ENCODE measurements around the gene CELF5. TPM values are rescaled to one million over a fixed set of nuclear protein-coding genes. Genes with fewer than 3 reads are reported as not detected.

Gene CELF5
- total RNA-seq, 4 donors from 2014 or later = not detected

DNA sequence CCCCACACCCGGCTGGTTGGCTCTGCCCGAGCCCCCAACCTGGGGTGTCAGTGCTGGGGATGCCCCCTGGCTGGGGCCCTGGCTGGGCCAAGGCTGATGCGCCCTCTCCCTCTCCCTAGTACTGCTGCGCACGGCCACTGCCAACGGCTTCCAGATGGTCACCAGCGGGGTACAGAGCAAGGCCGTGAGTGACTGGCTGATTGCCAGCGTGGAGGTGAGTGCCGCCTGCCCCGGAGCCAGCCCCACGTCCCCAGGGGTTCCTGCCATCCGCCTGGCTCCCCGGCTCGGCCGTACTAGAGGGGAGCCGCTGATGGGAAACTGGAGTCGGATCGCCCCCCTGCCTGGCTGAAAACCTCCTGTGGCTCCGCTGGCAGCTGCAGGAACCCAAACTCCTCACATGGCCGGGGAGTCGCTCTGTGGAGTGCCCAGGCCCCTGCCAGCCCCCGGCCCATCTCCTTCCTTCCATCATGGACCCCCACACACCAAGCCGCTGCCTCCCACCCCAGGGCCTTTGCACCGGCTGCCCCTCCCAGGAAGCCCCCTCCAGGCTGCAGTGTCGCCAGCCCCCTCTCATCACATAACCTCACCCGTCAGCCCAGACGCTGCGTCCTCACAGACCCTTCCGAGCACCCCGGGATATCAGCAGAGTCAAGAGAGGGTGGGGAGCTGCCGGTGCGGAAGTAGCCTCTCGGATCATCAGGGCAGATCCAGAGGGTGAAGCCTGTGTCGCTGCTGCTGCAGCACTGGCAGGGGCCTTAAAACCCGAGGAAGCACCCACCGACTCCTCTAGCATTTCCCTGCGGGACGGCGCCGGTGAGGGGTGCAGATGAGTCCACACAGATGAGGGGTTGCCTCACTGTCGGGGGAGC, 28.2 kb upstream of the CELF5 start:
- no peak for TF ChIP-seq POLR2AphosphoS5 (IDR thresholded peaks at IDR 0.05)
- no peak for TF ChIP-seq POLR2A (IDR thresholded peaks at IDR 0.05)
- TF ChIP-seq, protein P1, sequence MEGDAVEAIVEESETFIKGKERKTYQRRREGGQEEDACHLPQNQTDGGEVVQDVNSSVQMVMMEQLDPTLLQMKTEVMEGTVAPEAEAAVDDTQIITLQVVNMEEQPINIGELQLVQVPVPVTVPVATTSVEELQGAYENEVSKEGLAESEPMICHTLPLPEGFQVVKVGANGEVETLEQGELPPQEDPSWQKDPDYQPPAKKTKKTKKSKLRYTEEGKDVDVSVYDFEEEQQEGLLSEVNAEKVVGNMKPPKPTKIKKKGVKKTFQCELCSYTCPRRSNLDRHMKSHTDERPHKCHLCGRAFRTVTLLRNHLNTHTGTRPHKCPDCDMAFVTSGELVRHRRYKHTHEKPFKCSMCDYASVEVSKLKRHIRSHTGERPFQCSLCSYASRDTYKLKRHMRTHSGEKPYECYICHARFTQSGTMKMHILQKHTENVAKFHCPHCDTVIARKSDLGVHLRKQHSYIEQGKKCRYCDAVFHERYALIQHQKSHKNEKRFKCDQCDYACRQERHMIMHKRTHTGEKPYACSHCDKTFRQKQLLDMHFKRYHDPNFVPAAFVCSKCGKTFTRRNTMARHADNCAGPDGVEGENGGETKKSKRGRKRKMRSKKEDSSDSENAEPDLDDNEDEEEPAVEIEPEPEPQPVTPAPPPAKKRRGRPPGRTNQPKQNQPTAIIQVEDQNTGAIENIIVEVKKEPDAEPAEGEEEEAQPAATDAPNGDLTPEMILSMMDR (IDR thresholded peaks at IDR 0.05) = no peak
- no peak for TF ChIP-seq EP300 (IDR thresholded peaks at IDR 0.05)
- H3K27ac ChIP-seq = no peak overlapping the region
- no peaks in the 10 kb centered on the region for H3K27me3 ChIP-seq
- WGBS, 2 donors (ENCODE audit: low coverage in 1 of 2) = 98% methylated on average over 7 of the region's 42 CpGs; no CpG with 5 or more reads in 1 of the 2 donors
- no peak for ATAC-seq
- peaks cover 0 to 82% of the 10 kb centered on the region in 2 donors for H3K36me3 ChIP-seq
- no peak overlapping the region for H3K4me3 ChIP-seq
- no peaks in the 10 kb centered on the region for H3K4me1 ChIP-seq
- no peaks in the 10 kb centered on the region for H3K9me3 ChIP-seq

DNA sequence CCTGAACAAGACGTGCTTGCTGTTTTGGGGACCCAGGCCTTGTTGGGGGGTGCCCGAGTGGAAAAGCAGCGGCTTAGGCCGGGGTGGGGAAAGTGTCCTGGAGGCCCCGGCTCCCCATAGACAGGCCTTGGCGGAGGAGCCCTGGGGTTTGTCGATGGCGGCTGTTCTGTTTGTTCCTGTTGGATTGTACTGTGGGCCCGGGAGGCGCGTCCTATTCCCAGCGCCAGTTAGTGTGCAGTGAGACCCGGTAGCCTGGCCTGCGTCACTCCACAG, 27.6 kb upstream of the CELF5 start:
- Histone ChIP-seq H3K4me1 (no peaks in the 10 kb centered on the region), H3K36me3 (peaks cover 0 to 85% of the 10 kb centered on the region in 2 donors), H3K9me3 (no peaks in the 10 kb centered on the region), H3K27ac (no peak overlapping the region), H3K4me3 (no peak overlapping the region), H3K27me3 (no peaks in the 10 kb centered on the region)
- TF ChIP-seq POLR2AphosphoS5 (IDR thresholded peaks at IDR 0.05) = no peak
- no peak for TF ChIP-seq EP300 (IDR thresholded peaks at IDR 0.05)
- TF ChIP-seq, protein P1 (IDR thresholded peaks at IDR 0.05) = no peak
- no peak for TF ChIP-seq POLR2A (IDR thresholded peaks at IDR 0.05)
- no peak for ATAC-seq
- WGBS, 2 donors (ENCODE audit: low coverage in 1 of 2) = no CpG with 5 or more reads among the region's 14 CpGs

DNA sequence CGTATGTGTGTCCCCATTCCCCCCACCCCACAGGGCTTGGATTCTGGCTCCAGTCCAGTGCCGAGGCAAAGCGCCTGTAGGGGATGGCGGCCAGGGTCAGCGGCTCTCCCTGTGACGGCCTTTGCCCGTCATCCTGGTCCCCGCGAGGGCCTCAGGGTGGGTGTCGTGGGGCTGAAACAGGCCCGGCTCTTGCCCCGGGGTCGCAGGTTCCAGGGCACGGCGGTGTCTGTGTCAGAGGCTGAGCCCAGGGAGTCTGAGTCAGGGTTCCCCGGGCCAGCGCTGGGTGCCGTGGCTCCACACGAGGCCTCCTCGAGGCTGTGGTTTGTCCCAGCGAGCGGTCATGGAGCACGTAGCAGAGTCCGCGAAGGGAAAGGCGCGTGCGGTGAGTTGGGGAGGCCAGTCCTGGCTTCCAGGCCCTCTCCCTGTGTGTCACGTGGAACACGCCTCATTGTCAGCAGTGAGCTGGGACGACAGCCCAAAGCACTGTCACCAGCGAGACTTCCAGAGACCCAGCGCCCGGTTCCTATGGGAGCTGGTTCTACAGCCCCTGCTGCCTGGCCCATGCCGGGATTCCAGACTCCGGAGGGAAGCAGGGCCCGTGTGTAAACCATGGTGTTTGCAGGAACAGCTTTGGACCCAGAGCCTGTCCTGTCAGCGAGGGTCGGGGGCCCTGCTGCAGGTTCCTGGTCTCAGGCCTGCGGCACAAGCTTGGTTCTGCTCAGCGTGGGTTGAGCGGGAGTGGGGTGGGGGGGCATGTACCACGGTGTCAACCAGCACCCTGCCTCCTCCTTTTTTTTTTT, 25.4 kb upstream of the CELF5 start:
- Histone ChIP-seq H3K36me3 (peaks cover 0 to 87% of the 10 kb centered on the region in 2 donors), H3K9me3 (no peaks in the 10 kb centered on the region), H3K27me3 (no peaks in the 10 kb centered on the region), H3K4me1 (no peaks in the 10 kb centered on the region), H3K4me3 (no peak overlapping the region), H3K27ac (no peak overlapping the region)
- no peak for ATAC-seq
- 100% methylated on average over 1 of the region's 43 CpGs; no CpG with 5 or more reads in 1 of the 2 donors for WGBS, 2 donors (ENCODE audit: low coverage in 1 of 2)
- TF ChIP-seq EP300 (IDR thresholded peaks at IDR 0.05) = no peak
- no peak for TF ChIP-seq POLR2A (IDR thresholded peaks at IDR 0.05)
- TF ChIP-seq, protein P1 (IDR thresholded peaks at IDR 0.05) = no peak
- no peak for TF ChIP-seq POLR2AphosphoS5 (IDR thresholded peaks at IDR 0.05)

DNA sequence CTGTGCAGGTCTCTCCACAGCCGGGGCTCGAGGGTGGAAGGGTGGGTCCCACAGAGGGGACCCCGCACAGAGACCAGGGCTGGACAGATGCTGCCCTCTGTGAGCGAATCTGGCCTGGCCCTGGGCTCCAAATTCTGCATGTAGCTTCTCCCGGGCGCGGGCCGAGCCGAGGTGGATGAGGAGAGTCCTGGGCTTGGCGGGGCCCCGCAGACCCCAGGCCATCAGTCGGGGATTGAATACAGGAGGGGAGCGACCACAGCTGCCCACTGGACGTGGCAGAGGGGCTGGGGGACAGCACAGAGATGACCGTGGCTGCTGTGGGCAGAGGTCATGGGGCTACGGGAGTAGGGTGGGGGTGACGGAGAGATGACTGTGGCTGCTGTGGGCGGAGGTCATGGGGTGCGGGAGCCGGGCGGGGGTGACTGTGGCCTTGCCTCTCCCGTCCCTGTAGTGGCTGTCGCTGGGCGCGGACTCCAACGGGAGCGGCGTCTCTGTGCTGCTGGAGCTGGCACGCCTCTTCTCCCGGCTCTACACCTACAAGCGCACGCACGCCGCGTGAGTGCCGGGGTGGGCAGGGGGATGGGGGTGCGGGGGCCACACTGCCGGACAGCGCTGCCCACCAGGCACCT, 23.3 kb upstream of the CELF5 start:
- TF ChIP-seq EP300 (IDR thresholded peaks at IDR 0.05) (no peak), POLR2AphosphoS5 (IDR thresholded peaks at IDR 0.05) (no peak), POLR2A (IDR thresholded peaks at IDR 0.05) (no peak)
- TF ChIP-seq, protein P1 (IDR thresholded peaks at IDR 0.05) = no peak
- H3K27me3 ChIP-seq = no peaks in the 10 kb centered on the region
- H3K4me3 ChIP-seq = no peak overlapping the region
- no peaks in the 10 kb centered on the region for H3K4me1 ChIP-seq
- no peak for ATAC-seq
- peaks cover 0 to 89% of the 10 kb centered on the region in 2 donors for H3K36me3 ChIP-seq
- no peaks in the 10 kb centered on the region for H3K9me3 ChIP-seq
- no CpG with 5 or more reads among the region's 39 CpGs for WGBS, 2 donors (ENCODE audit: low coverage in 1 of 2)
- no peak overlapping the region for H3K27ac ChIP-seq
